Measurements from ENCODE around the gene ZBTB5.

- TF ChIP-seq, protein P1, sequence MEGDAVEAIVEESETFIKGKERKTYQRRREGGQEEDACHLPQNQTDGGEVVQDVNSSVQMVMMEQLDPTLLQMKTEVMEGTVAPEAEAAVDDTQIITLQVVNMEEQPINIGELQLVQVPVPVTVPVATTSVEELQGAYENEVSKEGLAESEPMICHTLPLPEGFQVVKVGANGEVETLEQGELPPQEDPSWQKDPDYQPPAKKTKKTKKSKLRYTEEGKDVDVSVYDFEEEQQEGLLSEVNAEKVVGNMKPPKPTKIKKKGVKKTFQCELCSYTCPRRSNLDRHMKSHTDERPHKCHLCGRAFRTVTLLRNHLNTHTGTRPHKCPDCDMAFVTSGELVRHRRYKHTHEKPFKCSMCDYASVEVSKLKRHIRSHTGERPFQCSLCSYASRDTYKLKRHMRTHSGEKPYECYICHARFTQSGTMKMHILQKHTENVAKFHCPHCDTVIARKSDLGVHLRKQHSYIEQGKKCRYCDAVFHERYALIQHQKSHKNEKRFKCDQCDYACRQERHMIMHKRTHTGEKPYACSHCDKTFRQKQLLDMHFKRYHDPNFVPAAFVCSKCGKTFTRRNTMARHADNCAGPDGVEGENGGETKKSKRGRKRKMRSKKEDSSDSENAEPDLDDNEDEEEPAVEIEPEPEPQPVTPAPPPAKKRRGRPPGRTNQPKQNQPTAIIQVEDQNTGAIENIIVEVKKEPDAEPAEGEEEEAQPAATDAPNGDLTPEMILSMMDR (IDR thresholded peaks at IDR 0.05; ENCODE audit: insufficient read depth, low read depth, low read length): no peak
- TF ChIP-seq EZH2 (IDR thresholded peaks at IDR 0.05; ENCODE audit: insufficient read depth, low read length): no peak
Observed at GRCh38 chr9:37453827-37454226, 11.4 kb downstream of the ZBTB5 start.

Measured in astrocyte (in vitro differentiated cells and primary cell).